Measurements from ENCODE around the gene TPSAB1.
"Not testable (repeated sequence)": the region's sequence is repeated elsewhere in the genome, so short reads cannot be mapped to it uniquely, and the experiment has no call there.

DNA sequence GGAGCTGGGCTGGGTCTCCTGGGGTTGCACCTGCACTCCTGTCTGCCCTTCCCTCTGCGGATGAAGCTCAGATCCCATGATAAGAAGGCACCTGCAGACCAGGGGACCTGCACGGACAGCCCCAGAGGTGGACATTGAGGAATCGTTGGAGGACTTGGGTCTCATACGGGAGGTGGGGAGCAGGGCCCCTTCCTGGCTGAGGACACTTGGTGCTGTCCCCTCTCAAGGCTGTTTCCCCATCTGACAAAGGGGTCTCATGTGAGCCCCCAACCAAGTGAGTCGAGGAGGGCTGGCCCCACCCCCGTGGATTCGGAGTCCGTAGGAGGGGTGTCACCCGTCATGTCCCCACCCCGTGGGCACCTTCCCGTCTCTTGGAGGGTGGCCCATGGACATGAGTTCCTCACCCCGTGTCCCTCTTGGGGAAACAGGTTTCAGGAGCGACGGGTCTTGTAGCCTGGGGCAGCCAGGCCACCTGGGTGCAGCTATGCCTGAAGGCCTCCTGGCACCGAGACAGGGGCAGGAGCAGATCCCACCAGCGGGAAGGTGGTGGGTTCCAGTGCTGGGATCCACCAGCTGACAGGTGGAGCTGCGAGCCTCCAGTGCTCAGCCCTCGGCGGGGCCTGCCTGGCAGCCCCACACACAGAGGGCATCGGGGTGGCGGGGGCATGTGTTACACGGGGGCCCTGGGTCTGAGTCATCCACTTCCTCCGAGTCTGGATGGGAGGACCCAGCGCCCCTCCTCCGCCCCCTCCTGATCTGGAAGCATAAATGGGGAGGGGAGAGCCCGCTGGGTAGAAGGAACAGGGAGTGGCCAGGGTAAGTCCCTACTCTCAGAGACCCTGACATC, 15.0 kb downstream of the TPSAB1 start, which contains the start of gene TPSD1:
- TF ChIP-seq, protein P1, sequence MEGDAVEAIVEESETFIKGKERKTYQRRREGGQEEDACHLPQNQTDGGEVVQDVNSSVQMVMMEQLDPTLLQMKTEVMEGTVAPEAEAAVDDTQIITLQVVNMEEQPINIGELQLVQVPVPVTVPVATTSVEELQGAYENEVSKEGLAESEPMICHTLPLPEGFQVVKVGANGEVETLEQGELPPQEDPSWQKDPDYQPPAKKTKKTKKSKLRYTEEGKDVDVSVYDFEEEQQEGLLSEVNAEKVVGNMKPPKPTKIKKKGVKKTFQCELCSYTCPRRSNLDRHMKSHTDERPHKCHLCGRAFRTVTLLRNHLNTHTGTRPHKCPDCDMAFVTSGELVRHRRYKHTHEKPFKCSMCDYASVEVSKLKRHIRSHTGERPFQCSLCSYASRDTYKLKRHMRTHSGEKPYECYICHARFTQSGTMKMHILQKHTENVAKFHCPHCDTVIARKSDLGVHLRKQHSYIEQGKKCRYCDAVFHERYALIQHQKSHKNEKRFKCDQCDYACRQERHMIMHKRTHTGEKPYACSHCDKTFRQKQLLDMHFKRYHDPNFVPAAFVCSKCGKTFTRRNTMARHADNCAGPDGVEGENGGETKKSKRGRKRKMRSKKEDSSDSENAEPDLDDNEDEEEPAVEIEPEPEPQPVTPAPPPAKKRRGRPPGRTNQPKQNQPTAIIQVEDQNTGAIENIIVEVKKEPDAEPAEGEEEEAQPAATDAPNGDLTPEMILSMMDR (conservative IDR thresholded peaks at IDR 0.05 in 1 of 2, IDR thresholded peaks at IDR 0.05 in 1 of 2; ENCODE audit: low read depth in 1 of 2, low read length in 2 of 2): not testable (repeated sequence)
- TF ChIP-seq EZH2 (IDR thresholded peaks at IDR 0.05; ENCODE audit: low read length, missing control alignments): not testable (repeated sequence)

Data from fibroblast of lung (primary cell).